GM23338 (cell line): ENCODE measurements around the gene XPNPEP2.

ENCODE experiments used
- CREB1 ChIP-seq: fragments of 250-450 bp; sonication (Bioruptor Pico); IDR thresholded peaks from 2 replicates; pipeline ENCODE4 v1.5.0; 2020; ENCODE audit warnings: low read depth, mild to moderate bottlenecking, moderate library complexity
- EZH2 ChIP-seq: fragments of 200-600 bp; sonication (generic); IDR thresholded peaks from one replicate; pipeline ENCODE4 v1.8.0; 2017; ENCODE audit warnings: antibody characterized with exemption, mild to moderate bottlenecking, low read depth; ENCODE audit not compliant: unreplicated experiment
- EZH2phosphoT487 ChIP-seq: fragments of 200-600 bp; sonication (generic); IDR thresholded peaks from one replicate; pipeline ENCODE4 v1.8.1; 2018; ENCODE audit warnings: antibody characterized with exemption; ENCODE audit not compliant: unreplicated experiment
- JUNB ChIP-seq: IDR thresholded peaks from one replicate; pipeline ENCODE4 v1.6.1; 2016; ENCODE audit warnings: antibody characterized with exemption; ENCODE audit not compliant: unreplicated experiment
- NANOG ChIP-seq: IDR thresholded peaks from 2 replicates; pipeline ENCODE4 v1.6.1; 2016; ENCODE audit warnings: antibody characterized with exemption, borderline replicate concordance
- POLR2AphosphoS5 ChIP-seq: IDR thresholded peaks from 2 replicates; pipeline ENCODE4 v1.6.1; 2016; ENCODE audit warnings: antibody characterized with exemption, low read depth
- ZNF114 ChIP-seq: fragments of 250-450 bp; sonication (Bioruptor Pico); IDR thresholded peaks from 2 replicates; pipeline ENCODE4 v1.5.0; 2020; ENCODE audit warnings: mild to moderate bottlenecking, moderate library complexity
- ZNF331 ChIP-seq: fragments of 250-450 bp; sonication (Bioruptor Pico); IDR thresholded peaks from 2 replicates; pipeline ENCODE4 v1.5.0; 2020; ENCODE audit warnings: low read depth, mild to moderate bottlenecking, moderate library complexity
- TF ChIP-seq, protein P1 (sequence below), 2 experiments: fragments of 200-600 bp in 1 of 2; sonication (generic) in 1 of 2; conservative IDR thresholded peaks; 2 replicates each; pipeline versions ENCODE4 v1.5.1 to v1.6.1; 2016 to 2017; ENCODE audit warnings: antibody characterized with exemption in 2 of 2, low read depth in 2 of 2, mild to moderate bottlenecking in 2 of 2, moderate library complexity in 1 of 2
- TF ChIP-seq, protein P2 (sequence below): fragments of 250-450 bp; sonication (Bioruptor Pico); IDR thresholded peaks from 2 replicates; pipeline ENCODE4 v1.5.0; 2020; ENCODE audit warnings: mild to moderate bottlenecking, moderate library complexity
- TF ChIP-seq, protein P3 (sequence below): IDR thresholded peaks from one replicate; pipeline ENCODE4 v1.6.1; 2018; ENCODE audit warnings: antibody characterized with exemption; ENCODE audit not compliant: unreplicated experiment

DNA sequence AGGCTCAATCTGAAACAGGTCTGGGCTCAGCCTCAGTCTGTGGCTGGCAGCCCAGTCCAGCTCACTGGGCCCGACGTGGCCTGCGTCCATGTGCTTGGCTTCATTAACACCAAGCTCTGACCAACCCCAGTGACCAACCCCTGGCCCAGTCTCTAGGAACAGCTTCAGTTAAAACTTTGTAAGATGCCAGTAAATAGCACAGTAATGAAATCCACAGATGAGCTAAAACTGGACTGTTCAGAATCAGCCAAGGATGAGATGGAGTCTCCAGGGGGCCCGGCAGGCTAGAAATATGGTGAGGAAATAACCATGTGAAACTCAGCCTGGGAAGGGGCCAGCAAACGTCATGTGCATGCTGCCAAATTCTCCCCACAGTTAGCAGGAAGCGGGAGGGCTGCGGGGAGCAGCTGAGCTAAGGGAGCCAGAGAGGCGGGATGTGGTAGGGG is 37.1 kb upstream of the XPNPEP2 start:
- TF ChIP-seq, protein P1, sequence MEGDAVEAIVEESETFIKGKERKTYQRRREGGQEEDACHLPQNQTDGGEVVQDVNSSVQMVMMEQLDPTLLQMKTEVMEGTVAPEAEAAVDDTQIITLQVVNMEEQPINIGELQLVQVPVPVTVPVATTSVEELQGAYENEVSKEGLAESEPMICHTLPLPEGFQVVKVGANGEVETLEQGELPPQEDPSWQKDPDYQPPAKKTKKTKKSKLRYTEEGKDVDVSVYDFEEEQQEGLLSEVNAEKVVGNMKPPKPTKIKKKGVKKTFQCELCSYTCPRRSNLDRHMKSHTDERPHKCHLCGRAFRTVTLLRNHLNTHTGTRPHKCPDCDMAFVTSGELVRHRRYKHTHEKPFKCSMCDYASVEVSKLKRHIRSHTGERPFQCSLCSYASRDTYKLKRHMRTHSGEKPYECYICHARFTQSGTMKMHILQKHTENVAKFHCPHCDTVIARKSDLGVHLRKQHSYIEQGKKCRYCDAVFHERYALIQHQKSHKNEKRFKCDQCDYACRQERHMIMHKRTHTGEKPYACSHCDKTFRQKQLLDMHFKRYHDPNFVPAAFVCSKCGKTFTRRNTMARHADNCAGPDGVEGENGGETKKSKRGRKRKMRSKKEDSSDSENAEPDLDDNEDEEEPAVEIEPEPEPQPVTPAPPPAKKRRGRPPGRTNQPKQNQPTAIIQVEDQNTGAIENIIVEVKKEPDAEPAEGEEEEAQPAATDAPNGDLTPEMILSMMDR (conservative IDR thresholded peaks at IDR 0.05; ENCODE audit: low read depth in 2 of 2), result no peak
- TF ChIP-seq EZH2 (no peak), ZNF114 (no peak), EZH2phosphoT487 (no peak), NANOG (no peak), POLR2AphosphoS5 (no peak), CREB1 (CRISPR knock-in tag) (no peak), JUNB (no peak), ZNF331 (CRISPR knock-in tag) (no peak)
- TF ChIP-seq, protein P2, sequence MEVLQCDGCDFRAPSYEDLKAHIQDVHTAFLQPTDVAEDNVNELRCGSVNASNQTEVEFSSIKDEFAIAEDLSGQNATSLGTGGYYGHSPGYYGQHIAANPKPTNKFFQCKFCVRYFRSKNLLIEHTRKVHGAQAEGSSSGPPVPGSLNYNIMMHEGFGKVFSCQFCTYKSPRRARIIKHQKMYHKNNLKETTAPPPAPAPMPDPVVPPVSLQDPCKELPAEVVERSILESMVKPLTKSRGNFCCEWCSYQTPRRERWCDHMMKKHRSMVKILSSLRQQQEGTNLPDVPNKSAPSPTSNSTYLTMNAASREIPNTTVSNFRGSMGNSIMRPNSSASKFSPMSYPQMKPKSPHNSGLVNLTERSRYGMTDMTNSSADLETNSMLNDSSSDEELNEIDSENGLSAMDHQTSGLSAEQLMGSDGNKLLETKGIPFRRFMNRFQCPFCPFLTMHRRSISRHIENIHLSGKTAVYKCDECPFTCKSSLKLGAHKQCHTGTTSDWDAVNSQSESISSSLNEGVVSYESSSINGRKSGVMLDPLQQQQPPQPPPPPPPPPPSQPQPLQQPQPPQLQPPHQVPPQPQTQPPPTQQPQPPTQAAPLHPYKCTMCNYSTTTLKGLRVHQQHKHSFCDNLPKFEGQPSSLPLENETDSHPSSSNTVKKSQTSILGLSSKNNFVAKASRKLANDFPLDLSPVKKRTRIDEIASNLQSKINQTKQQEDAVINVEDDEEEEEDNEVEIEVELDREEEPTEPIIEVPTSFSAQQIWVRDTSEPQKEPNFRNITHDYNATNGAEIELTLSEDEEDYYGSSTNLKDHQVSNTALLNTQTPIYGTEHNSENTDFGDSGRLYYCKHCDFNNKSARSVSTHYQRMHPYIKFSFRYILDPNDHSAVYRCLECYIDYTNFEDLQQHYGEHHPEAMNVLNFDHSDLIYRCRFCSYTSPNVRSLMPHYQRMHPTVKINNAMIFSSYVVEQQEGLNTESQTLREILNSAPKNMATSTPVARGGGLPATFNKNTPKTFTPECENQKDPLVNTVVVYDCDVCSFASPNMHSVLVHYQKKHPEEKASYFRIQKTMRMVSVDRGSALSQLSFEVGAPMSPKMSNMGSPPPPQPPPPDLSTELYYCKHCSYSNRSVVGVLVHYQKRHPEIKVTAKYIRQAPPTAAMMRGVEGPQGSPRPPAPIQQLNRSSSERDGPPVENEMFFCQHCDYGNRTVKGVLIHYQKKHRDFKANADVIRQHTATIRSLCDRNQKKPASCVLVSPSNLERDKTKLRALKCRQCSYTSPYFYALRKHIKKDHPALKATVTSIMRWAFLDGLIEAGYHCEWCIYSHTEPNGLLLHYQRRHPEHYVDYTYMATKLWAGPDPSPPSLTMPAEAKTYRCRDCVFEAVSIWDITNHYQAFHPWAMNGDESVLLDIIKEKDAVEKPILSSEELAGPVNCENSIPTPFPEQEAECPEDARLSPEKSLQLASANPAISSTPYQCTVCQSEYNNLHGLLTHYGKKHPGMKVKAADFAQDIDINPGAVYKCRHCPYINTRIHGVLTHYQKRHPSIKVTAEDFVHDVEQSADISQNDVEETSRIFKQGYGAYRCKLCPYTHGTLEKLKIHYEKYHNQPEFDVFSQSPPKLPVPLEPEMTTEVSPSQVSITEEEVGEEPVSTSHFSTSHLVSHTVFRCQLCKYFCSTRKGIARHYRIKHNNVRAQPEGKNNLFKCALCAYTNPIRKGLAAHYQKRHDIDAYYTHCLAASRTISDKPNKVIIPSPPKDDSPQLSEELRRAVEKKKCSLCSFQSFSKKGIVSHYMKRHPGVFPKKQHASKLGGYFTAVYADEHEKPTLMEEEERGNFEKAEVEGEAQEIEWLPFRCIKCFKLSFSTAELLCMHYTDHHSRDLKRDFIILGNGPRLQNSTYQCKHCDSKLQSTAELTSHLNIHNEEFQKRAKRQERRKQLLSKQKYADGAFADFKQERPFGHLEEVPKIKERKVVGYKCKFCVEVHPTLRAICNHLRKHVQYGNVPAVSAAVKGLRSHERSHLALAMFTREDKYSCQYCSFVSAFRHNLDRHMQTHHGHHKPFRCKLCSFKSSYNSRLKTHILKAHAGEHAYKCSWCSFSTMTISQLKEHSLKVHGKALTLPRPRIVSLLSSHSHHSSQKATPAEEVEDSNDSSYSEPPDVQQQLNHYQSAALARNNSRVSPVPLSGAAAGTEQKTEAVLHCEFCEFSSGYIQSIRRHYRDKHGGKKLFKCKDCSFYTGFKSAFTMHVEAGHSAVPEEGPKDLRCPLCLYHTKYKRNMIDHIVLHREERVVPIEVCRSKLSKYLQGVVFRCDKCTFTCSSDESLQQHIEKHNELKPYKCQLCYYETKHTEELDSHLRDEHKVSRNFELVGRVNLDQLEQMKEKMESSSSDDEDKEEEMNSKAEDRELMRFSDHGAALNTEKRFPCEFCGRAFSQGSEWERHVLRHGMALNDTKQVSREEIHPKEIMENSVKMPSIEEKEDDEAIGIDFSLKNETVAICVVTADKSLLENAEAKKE (CRISPR knock-in tag), result no peak
- TF ChIP-seq, protein P3, sequence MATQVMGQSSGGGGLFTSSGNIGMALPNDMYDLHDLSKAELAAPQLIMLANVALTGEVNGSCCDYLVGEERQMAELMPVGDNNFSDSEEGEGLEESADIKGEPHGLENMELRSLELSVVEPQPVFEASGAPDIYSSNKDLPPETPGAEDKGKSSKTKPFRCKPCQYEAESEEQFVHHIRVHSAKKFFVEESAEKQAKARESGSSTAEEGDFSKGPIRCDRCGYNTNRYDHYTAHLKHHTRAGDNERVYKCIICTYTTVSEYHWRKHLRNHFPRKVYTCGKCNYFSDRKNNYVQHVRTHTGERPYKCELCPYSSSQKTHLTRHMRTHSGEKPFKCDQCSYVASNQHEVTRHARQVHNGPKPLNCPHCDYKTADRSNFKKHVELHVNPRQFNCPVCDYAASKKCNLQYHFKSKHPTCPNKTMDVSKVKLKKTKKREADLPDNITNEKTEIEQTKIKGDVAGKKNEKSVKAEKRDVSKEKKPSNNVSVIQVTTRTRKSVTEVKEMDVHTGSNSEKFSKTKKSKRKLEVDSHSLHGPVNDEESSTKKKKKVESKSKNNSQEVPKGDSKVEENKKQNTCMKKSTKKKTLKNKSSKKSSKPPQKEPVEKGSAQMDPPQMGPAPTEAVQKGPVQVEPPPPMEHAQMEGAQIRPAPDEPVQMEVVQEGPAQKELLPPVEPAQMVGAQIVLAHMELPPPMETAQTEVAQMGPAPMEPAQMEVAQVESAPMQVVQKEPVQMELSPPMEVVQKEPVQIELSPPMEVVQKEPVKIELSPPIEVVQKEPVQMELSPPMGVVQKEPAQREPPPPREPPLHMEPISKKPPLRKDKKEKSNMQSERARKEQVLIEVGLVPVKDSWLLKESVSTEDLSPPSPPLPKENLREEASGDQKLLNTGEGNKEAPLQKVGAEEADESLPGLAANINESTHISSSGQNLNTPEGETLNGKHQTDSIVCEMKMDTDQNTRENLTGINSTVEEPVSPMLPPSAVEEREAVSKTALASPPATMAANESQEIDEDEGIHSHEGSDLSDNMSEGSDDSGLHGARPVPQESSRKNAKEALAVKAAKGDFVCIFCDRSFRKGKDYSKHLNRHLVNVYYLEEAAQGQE, result no peak
